ENCODE results near the gene LLGL2.

Gene LLGL2

DNA sequence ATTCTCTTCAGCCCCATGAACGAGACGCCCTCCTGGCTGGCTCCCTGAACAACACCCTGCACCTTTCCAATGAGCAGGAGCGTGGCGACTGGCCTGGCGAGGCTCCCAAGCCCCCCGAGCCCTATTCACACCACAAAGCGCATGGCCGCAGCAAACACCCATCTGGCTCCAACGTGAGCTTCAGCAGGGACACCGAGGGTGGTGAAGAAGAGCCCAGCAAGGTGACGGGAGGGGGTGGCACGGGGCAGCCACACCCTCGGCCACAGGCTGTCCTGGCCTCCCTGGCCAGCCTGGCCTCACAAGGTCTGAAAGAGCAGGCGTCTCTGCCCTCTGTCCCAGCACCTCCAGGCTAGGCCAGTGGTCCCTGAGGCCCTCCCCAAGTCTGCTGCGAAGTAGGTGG, 33.8 kb upstream of the LLGL2 start:
- DNase-seq (ENCODE audit: low read depth) = no peak

DNA sequence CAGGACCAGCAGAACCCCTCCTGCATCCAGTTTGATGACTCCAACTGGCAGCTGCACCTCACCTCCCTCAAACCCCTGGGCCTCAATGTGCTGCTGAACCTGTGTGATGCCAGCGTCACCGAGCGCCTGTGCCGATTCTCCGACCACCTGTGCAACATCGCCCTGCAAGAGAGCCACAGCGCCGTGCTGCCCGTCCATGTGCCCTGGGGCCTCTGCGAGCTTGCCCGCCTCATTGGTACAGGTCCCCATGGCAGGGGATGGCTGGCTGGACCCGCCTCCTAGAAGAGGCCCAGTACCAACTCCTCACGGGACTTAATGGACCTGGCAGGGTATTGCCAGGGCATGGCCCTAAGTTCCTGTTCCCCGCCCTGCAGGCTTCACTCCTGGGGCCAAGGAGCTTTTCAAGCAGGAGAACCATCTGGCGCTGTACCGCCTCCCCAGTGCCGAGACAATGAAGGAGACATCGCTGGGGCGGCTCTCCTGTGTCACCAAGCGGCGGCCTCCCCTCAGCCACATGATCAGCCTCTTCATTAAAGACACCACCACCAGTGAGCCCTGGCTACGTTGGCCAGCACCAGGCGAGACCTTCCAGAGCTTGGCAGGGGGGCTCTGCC, 32.8 kb upstream of the LLGL2 start:
- no peak for DNase-seq (ENCODE audit: low read depth)

DNA sequence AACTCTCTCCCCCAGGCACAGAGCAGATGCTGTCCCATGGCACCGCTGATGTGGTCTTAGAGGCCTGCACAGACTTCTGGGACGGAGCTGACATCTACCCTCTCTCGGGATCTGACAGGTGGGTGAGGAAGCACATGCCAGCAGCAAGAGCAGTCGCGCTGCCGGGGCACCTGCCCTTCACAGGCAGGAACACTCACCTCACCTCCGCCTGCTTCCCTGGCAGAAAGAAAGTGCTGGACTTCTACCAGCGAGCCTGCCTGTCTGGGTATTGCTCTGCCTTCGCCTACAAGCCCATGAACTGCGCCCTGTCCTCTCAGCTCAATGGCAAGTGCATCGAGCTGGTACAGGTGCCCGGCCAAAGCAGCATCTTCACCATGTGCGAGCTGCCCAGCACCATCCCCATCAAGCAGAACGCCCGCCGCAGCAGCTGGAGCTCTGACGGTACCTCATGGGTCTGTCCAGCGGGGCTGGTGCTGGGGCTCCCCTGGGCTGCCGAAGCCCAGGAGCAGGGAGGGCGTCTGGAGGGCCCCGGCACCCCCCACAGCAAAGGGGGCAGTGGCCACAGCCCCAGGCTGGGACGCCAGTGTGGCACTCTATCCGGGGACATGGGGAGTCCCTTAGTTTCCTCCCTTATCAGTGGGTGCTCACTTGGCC, 31.9 kb upstream of the LLGL2 start:
- DNase-seq (ENCODE audit: low read depth) = no peak

- DNase-seq (ENCODE audit: low read depth) = no peak
Measured at GRCh38 chr17:75494326-75494877, 31.1 kb upstream of the LLGL2 start.

- DNase-seq (ENCODE audit: low read depth) = no peak
Measured at GRCh38 chr17:75496005-75496404, 29.5 kb upstream of the LLGL2 start.

DNA sequence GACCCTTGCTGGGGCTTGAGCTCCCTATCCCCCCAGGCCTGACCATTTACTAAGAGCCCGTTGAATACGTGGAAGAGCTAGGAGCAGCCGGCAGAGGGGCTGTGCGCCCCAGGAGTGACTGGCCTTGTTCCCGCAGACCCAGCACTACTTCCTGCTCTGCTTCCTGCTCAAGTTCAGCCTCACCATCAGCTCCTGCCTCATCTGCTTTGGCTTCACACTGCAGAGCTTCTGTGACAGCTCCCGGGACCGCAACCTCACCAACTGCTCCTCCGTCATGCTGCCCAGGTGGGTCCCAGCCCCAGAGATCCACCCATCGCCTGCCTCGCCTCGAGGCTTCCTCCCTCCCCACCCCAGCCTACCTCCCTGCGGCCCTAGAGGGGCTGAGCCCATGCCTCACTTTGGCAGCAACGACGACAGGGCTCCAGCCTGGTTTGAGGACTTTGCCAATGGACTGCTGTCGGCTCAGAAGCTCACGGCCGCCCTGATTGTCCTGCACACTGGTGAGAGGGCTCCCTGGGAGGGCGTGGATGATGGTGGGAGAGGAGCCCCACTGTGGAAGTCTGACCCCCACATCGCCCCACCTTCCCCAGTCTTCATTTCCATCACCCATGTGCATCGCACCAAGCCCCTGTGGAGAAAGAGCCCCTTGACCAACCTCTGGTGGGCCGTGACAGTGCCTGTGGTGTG, 27.3 kb upstream of the LLGL2 start:
- no peak for DNase-seq (ENCODE audit: low read depth)

- no peak for DNase-seq (ENCODE audit: low read depth)
Measured at GRCh38 chr17:75498726-75499213, 26.7 kb upstream of the LLGL2 start.

DNA sequence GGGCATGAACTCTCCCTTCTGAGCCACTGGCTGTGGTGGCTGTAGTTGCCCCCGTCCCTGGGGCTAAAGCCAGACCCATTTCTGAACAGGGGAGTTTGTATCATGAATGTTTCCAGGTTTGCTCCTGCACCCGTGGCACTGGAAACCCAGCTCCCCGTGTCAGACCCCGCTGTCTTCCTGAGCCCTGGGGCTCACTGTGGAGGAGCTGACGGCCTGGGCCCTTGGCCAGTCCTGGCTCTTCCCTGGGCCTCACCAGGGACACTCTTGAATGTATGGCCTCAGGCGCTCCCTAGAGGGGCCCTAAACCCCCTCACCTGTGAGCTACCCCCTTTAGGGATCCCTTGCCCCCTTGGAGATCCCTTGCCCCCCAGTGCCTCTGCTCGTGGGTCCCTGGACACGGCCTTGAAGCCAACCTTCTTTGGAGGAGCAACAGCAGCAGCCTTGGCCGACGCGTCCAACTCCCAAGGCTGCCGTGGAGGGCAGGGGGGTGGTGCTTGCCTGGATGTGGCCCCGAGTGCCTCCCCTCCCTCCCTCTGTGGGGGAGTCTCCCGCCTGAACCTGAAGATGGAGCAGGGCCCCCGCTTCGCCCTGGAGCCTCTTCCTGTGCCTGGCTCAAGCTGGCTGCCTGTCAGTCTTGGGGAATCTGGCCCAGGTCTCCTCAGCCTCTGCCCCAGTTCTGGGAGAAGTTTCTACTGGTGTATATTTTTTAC, 26.0 kb upstream of the LLGL2 start:
- DNase-seq (ENCODE audit: low read depth) = no peak

DNA sequence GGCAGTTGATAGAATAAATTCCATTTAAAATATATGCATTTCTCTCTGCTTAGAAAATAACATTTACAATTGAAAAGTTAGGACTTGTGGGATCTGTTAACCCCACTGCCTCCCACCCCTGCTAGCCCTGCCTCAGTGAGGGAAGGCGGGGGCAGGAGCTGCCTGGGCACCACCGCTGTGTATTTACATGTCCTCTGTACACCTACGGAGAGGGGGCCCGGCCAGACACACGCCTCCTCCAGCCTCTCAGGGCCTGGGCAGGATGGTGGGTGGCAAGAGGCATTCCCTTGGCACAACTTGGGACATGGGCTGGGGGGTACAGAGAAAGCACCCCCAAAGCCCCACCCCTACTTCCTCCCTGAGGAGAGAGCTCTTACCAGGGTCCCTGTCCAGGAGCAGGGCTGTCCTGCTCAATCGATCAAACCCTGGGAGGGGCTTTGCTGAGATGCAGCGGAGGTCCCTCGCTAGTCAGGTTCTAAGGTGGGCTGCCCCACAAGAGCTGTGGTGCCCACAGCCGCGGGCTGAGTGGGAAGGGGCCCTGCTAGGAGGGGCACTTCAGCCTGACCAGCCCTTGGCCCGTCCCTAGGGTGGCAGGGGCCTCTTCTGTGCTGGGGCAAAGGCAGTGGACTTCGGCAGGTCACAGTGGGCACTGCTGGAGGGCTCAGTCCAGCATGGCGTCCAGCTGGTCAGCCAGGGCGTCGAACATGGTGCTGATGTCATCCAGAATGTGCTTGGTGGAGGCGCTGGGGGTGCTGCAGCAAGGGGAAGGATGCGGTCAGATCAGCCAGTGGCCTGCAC, 24.9 kb upstream of the LLGL2 start:
- DNase-seq (ENCODE audit: low read depth) = no peak

GRCh38 chr17:75501378-75502071, 24.0 kb upstream of the LLGL2 start:
- DNase-seq (ENCODE audit: low read depth) = no peak

- DNase-seq (ENCODE audit: low read depth) = no peak
Measured at GRCh38 chr17:75502072-75502720, 23.3 kb upstream of the LLGL2 start.

- no peak for DNase-seq (ENCODE audit: low read depth)
Measured at GRCh38 chr17:75502721-75503329, 22.7 kb upstream of the LLGL2 start.

- no peak for DNase-seq (ENCODE audit: low read depth)
Measured at GRCh38 chr17:75503337-75503950, 22.1 kb upstream of the LLGL2 start.

GRCh38 chr17:75503976-75504346, 21.5 kb upstream of the LLGL2 start:
- DNase-seq (ENCODE audit: low read depth) = no peak

GRCh38 chr17:75504347-75505151, 20.9 kb upstream of the LLGL2 start:
- no peak for DNase-seq (ENCODE audit: low read depth)

- DNase-seq (ENCODE audit: low read depth) = no peak
Measured at GRCh38 chr17:75505152-75505409, 20.4 kb upstream of the LLGL2 start.

GRCh38 chr17:75505640-75506039, 19.9 kb upstream of the LLGL2 start:
- no peak for DNase-seq (ENCODE audit: low read depth)

- DNase-seq (ENCODE audit: low read depth) = no peak
Measured at GRCh38 chr17:75506134-75506533, 19.4 kb upstream of the LLGL2 start.

DNA sequence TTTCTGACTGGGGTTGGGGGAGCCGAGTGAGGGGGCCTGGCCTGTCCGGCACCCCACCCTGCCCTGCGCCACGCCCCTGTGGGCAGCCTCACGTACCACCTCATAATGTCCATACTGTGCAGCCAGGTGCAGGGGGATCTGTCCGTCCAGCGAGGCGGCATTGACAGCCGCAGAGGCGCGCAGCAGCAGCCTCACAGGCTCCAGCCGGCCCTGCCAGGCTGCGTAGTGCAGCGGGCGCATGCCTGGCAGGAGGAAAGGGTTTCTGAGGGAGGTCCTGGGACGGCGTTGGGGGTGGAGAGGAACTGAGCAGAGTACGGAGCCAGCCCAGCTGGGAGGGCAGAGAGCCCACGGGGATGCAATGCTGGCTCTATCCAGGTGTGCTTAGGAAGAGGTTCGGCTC, 18.6 kb upstream of the LLGL2 start:
- DNase-seq (ENCODE audit: low read depth) = no peak
